NB4 (cell line): ENCODE results near the gene ITCH.

ENCODE experiments used
- CTCF ChIP-seq: IDR thresholded peaks from one replicate; pipeline ENCODE4 v1.5.1; 2012; ENCODE audit warnings: low read depth, low read length
- MYC ChIP-seq: IDR thresholded peaks from 2 replicates; pipeline ENCODE4 v1.6.1; 2011; ENCODE audit warnings: low read depth, low read length
- TF ChIP-seq, protein P1 (sequence below): IDR thresholded peaks from 2 replicates; pipeline ENCODE4 v1.6.1; 2011; ENCODE audit warnings: low read depth, low read length

GRCh38 chr20:34389954-34390555 is 27.0 kb downstream of the ITCH start:
- no peak for TF ChIP-seq CTCF
- no peak for TF ChIP-seq MYC
- TF ChIP-seq, protein P1, sequence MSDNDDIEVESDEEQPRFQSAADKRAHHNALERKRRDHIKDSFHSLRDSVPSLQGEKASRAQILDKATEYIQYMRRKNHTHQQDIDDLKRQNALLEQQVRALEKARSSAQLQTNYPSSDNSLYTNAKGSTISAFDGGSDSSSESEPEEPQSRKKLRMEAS, result no peak
